Activated CD4-positive, alpha-beta T cell treated with anti-CD3 and anti-CD28 coated beads for 36 hours (primary cell): ENCODE measurements around the gene CBARP. TPM values are rescaled to one million over a fixed set of nuclear protein-coding genes. Genes with fewer than 3 reads are reported as not detected.
A peak's percentile ranks its signal among the peaks of the same experiment; 100 is the strongest.
"Not testable (repeated sequence)": the region's sequence is repeated elsewhere in the genome, so short reads cannot be mapped to it uniquely, and the experiment has no call there.

Source experiments
- ATAC-seq: fragments of 200-7000 bp; cut with Tn5 transposase; one replicate; pipeline ENCODE4 v1.10.0; 2021; ENCODE audit warnings: mild to moderate bottlenecking, moderate library complexity
- CTCF ChIA-PET: fragments of 350-600 bp; sonication (Branson Sonifier 250); formaldehyde crosslinking; loops from one replicate; lab custom pipeline; 2021; ENCODE audit warnings: antibody characterized with exemption; lab: Charles Lee
- POLR2A ChIA-PET: fragments of 350-600 bp; sonication (Branson Sonifier 250); formaldehyde crosslinking; loops from one replicate; lab custom pipeline; 2021; ENCODE audit warnings: antibody characterized with exemption, inconsistent platforms; lab: Charles Lee
- DNase-seq: peaks from one replicate; pipeline ENCODE4 v3.0.0-alpha.2; 2020
- H3K27ac Mint-ChIP-seq: one replicate; pipeline ENCODE4 v1.8.0; 2021; ENCODE audit warnings: mixed read lengths
- H3K27me3 Mint-ChIP-seq: one replicate; pipeline ENCODE4 v1.8.0; 2021; ENCODE audit warnings: mixed read lengths
- H3K36me3 Mint-ChIP-seq: one replicate; pipeline ENCODE4 v1.8.0; 2021; ENCODE audit warnings: low read depth, mixed read lengths
- H3K4me1 Mint-ChIP-seq: one replicate; pipeline ENCODE4 v1.8.0; 2021; ENCODE audit warnings: mixed read lengths
- H3K4me3 Mint-ChIP-seq: one replicate; pipeline ENCODE4 v1.8.0; 2021; ENCODE audit warnings: mild to moderate bottlenecking, moderate library complexity, mixed read lengths
- H3K9me3 Mint-ChIP-seq: one replicate; pipeline ENCODE4 v1.8.0; 2021; ENCODE audit warnings: low read depth, mixed read lengths
- intact Hi-C, 2 experiments: fragments of 100-400 bp; cut with DNase I in 1 of 2; cut with micrococcal nuclease in 1 of 2; formaldehyde crosslinking; loops; one replicate each; pipeline versions ENCODE4 v1.14.2 to v1.15.1; 2022 to 2024; cut with DNase I, micrococcal nuclease
- total RNA-seq, 2 experiments: library from RNA; stranded (reverse); gene quantifications; one replicate each; pipeline ENCODE4 v1.2.3, GENCODE V29; 2021

Gene CBARP
- total RNA-seq, 2 experiments from 2014 or later: 0.82 to 1.1 TPM

DNA sequence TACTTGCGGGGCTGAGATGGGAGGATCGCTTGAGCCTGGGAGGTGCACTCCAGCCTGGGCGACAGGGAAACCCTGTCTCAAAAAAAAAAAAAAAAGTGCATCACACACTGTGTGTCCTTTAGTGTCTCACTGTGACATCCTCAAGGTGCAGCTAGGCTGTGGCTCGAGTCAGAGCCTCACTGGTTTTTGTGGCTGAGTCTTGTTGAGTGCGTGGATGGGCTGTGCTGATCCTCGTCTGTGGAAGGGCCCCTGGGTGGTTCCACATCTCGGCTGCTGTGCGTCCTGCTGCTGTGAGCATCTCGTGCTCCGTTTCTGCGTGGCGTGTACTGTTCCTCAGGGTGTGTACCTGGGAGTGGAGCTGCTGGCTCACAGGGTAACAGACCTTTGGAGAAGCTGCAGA is 21.0 kb downstream of the CBARP start:
- Mint-ChIP-seq H3K9me3 (no peaks in the 10 kb centered on the region), H3K4me3 (no peak overlapping the region), H3K4me1 (peaks cover 19% of the 10 kb centered on the region), H3K27me3 (no peaks in the 10 kb centered on the region), H3K27ac (no peak overlapping the region), H3K36me3 (peaks cover 10% of the 10 kb centered on the region)
- DNase-seq: no peak
- CTCF ChIA-PET: interaction anchor here (0.7 kb wide), 1 partner anchor 38 kb away, joined by 3 read pairs; no protein-coding TSS in a partner anchor
- intact Hi-C loops: no loop called here
- ATAC-seq: no peak
- POLR2A ChIA-PET: no interaction called here

DNA sequence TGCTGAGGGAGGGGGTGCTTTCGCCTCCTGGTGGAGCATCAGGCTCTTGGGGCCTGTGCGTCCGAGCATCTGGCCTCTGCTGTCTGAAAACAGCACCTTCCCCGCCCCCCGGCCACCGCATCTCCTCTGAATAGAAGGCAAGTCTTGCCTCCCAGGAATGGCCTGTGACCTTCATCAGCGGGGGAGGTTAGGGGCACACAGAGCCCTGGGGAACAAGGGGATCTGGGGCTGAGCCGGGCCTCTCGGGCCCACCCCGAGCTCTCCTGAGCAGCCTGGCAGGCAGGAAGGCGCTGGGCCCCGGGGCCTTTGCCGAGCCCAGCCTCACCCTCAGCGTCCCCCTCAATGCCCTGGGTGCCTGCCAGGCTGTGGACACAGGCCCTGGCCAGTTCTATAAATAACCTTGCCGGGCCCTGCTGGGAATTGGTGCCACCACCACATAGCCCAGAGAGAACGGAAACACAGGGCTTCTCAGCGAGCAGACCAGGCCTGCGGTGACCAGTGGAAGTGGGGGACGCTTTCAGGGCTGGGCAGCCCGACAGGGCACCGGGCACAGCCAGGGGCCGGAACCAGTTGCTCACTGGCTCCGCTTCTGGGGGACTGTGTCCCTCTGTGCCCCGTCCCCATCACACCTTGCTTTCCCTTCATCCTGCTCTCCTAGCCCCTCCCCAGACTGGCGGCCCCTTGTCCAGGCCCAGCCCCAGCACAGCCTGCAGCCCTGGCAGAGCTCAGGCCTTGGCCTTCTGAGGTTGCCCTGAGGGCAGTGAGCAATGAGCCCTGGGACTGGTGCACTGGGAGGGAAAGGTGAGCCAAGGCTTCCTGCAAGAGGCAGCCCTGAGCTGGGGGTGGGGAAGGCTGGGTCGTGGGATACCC is 22.7 kb downstream of the CBARP start:
- CTCF ChIA-PET: interaction anchor here (0.6 kb wide), 1 partner anchor 61 kb away, joined by 3 read pairs; no protein-coding TSS in a partner anchor
- Mint-ChIP-seq H3K27me3 (no peaks in the 10 kb centered on the region), H3K9me3 (no peaks in the 10 kb centered on the region), H3K4me3 (no peak overlapping the region), H3K4me1 (peaks cover 28% of the 10 kb centered on the region), H3K36me3 (peaks cover 20% of the 10 kb centered on the region), H3K27ac (no peak overlapping the region)
- no peak for DNase-seq
- intact Hi-C loops: no loop called here
- POLR2A ChIA-PET: interaction anchor here (1.3 kb wide), 1 partner anchor 54 kb away, joined by 8 read pairs; the partner anchor contains the start of gene CIRBP
- ATAC-seq: no peak

DNA sequence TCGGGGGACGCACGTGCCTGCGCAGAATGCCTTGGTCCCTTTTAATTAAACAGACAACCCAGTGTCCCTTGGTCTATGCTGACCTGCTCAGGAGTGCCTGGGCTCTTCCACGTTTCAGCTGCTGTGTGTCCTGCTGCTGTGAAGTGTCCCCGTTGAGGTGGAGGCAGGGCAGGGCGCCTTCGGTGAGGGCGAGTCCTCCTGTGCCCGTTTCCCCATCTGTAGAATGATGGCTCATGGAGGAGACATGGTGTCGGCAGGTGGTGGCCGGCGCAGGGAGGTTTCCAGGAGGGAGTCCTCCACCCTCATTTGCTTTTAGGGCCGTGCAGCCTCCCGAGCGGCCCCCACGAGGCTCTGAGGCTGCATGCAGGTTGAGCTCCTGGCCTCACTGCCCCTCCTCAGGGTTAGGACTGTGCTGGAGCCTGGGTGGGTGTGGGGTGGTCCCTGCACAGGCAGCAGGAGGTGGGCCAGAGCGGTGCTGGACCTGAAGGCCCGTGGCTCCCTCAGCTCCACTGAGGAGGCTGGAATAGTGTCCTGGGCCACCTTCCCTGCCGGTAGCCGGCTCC is 23.4 kb downstream of the CBARP start:
- intact Hi-C loops: no loop called here

DNA sequence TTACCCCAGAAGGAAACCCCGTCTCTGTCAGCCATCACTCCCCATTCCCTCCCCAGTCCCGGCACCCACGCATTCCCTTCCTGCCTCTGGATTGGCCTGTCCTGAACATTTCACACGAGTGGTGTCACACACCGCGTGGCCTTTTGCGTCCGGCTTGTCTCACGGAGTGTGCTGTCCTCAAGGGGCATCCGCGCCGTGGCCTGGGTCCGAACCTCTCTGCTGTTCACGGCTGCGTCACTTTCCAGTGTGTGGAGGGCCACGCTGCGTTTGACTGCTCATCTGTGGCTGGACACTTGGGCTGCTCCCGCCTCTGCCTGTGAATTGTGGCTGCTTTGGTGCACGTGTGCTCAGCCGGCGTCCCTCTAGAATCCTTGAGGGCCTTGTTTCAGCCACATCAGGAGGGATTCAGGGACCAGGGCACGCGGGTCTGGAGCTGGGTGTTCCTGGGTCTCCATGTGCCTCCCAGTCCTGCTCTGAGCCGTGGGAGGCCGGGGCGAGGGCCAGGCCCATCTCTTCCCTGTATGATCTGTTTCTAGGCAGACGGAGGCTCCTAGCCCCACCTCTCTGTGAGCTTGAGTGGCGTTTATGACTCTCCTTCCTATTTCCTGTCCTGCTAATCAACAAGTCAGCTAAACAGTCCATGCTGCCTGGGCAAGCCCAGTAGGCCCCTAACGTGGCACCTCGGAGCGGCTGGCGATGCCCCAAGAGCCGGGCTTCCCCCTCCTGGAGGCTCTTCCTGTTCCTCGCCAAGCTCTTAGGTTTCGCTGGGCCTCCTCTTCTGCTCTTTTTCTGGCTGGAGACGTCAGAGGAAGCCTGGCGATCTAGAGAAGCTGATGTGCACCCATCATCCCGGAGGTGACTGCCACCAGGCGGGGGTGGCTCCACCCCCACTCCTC is 24.2 kb downstream of the CBARP start:
- Mint-ChIP-seq H3K36me3 (peaks cover 26% of the 10 kb centered on the region), H3K4me3 (peak overlapping the region; percentile 72), H3K9me3 (no peaks in the 10 kb centered on the region), H3K27me3 (no peaks in the 10 kb centered on the region), H3K4me1 (peaks cover 31% of the 10 kb centered on the region), H3K27ac (peak overlapping the region; percentile 99)
- intact Hi-C loops: loop anchor here in 1 of 2 experiments (2.0 kb wide), 1 partner anchor 27 kb away; the partner anchor contains the start of gene ATP5F1D
- DNase-seq (peak; percentile 81), ATAC-seq (peak; percentile 95)
- CTCF ChIA-PET: interaction anchor here (0.5 to 1.2 kb wide), 6 partner anchors 9 to 213 kb away, joined by 3 to 6 read pairs (median 3); no protein-coding TSS in a partner anchor
- POLR2A ChIA-PET: interaction anchor here (1.3 kb wide), 1 partner anchor 55 kb away, joined by 8 read pairs; the partner anchor contains the start of gene CIRBP

More for the DNA sequence above, 23.4 kb downstream of the CBARP start:
- ATAC-seq: no peak
- ChIA-PET POLR2A (interaction anchor here (1.3 kb wide), 1 partner anchor 55 kb away, joined by 8 read pairs; the partner anchor contains the start of gene CIRBP), CTCF (interaction anchor here (0.5 to 1.2 kb wide), 5 partner anchors 9 to 189 kb away, joined by 3 to 6 read pairs (median 3); no protein-coding TSS in a partner anchor)
- Mint-ChIP-seq H3K4me3 (peak overlapping the region; percentile 72), H3K27me3 (no peaks in the 10 kb centered on the region), H3K4me1 (peaks cover 31% of the 10 kb centered on the region), H3K9me3 (no peaks in the 10 kb centered on the region), H3K36me3 (peaks cover 26% of the 10 kb centered on the region), H3K27ac (peak overlapping the region; percentile 99)
- DNase-seq: no peak

DNA sequence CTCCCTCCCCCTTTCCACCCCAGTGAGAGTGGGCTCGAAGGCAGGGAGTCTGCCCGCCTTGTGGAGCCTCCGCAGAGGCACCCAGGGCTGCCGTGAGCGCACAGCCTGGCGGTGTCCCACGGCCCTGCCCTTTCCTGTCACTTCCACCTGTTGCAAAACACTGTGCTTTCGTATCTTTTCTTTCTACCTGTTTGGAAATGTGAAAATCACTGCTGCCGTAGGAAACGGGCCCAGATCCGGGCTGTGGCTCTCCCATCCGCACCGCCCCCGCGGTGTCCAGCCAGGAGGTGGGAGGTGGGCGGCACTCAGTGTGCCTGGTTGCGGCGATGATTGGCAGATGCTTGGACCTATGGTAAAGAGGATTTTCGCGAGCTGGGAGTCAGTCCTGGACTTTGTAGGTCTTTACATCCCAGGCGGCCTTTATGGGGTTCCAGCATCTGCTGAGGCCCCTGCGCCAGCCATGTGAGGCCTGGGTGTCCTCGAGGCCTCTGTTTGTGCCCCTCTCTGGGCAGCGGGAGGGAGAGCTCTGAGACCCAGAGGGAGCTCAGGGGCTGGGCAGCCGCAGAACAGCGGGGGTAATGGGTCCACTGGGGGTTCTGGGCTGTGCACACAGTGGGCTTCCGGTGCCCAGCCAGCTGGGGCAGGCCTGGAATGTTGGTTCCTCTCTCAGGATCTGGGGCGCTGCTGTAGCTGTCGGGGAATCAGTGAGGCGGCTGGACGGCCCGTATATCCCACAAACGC is 26.1 kb downstream of the CBARP start:
- POLR2A ChIA-PET: no interaction called here
- H3K9me3 Mint-ChIP-seq: no peaks in the 10 kb centered on the region
- CTCF ChIA-PET: interaction anchor here (0.5 to 0.9 kb wide), 3 partner anchors 33 to 186 kb away, joined by 3 read pairs; no protein-coding TSS in a partner anchor
- no peaks in the 10 kb centered on the region for H3K27me3 Mint-ChIP-seq
- peaks cover 33% of the 10 kb centered on the region for H3K4me1 Mint-ChIP-seq
- H3K27ac Mint-ChIP-seq: peak overlapping the region; percentile 63
- peaks cover 41% of the 10 kb centered on the region for H3K36me3 Mint-ChIP-seq
- intact Hi-C loops: loop anchor here in 1 of 2 experiments (2.0 kb wide), 1 partner anchor 29 kb away; the partner anchor contains the start of gene ATP5F1D
- no peak for DNase-seq
- ATAC-seq: no peak
- no peak overlapping the region for H3K4me3 Mint-ChIP-seq

DNA sequence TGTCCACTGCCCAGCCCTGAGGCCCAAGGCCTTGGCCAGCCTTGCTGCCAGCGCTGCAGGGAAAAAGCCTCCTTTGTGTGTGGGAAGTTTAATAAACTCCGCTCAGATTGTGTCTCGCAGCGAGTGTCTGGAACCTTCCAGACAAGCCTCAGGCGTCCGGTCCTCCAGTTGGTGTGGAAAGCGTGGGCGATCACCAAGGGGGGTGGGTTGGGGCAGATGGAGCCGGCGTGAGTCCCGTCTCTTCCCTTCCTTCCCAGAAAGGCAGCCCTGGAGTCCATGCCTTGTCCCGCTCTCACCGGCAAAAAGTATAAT is 27.6 kb downstream of the CBARP start:
- Mint-ChIP-seq H3K27ac (no peak overlapping the region), H3K36me3 (peaks cover 43% of the 10 kb centered on the region), H3K9me3 (no peaks in the 10 kb centered on the region), H3K27me3 (no peaks in the 10 kb centered on the region), H3K4me1 (peaks cover 33% of the 10 kb centered on the region), H3K4me3 (no peak overlapping the region)
- CTCF ChIA-PET: interaction anchor here (1.3 kb wide), 1 partner anchor 11 kb away, joined by 4 read pairs; no protein-coding TSS in a partner anchor
- intact Hi-C loops: no loop called here
- ATAC-seq: no peak
- DNase-seq: no peak
- POLR2A ChIA-PET: no interaction called here

DNA sequence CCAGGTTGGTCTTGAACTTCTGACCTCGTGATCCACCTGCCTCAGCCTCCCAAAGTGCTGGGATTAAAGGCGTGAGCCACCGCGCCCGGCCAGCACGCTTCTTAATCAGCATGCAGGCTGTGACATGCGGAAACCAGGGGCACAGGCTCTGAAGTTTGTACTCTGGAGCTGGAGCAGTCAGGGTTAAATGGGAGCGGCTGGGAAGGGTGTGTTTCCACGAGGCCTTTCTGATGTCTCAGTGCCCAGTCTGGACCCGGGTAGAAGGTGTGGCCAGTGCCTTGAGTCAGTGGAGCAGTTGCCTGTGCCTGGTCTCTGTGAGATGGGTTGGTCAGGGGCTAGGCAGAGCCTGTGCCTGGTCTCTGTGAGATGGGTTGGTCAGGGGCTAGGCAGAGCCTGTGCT is 29.0 kb downstream of the CBARP start:
- intact Hi-C loops, H3K27me3 Mint-ChIP-seq, H3K9me3 Mint-ChIP-seq, ATAC-seq, H3K27ac Mint-ChIP-seq, DNase-seq: not testable (repeated sequence)
- H3K4me3 Mint-ChIP-seq: peak overlapping the region; percentile 15
- H3K36me3 Mint-ChIP-seq: peaks cover 42% of the 10 kb centered on the region
- ChIA-PET POLR2A (interaction anchor here (0.7 kb wide), 1 partner anchor 38 kb away, joined by 4 read pairs; no protein-coding TSS in a partner anchor), CTCF (interaction anchor here (1.3 kb wide), 1 partner anchor 12 kb away, joined by 4 read pairs; no protein-coding TSS in a partner anchor)
- H3K4me1 Mint-ChIP-seq: peaks cover 31% of the 10 kb centered on the region

DNA sequence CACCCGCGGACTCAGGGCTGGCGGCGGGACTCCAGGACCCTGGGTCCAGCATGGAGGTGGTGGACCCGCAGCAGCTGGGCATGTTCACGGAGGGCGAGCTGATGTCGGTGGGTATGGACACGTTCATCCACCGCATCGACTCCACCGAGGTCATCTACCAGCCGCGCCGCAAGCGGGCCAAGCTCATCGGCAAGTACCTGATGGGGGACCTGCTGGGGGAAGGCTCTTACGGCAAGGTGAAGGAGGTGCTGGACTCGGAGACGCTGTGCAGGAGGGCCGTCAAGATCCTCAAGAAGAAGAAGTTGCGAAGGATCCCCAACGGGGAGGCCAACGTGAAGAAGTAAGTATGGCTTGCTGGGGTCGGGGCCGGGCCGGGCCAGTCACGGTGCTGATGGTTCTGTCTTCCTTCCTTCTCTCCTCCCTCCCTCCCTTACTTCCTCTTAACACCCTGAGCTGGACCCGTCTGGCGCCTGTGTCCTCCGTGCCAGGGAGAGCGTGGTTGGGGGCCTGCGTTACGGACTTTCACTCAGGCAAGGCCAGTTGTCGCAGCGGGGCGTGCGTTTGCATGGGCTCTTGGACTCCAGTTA is 30.8 kb downstream of the CBARP start:
- ChIA-PET CTCF (interaction anchor here (0.6 kb wide), 1 partner anchor 112 kb away, joined by 3 read pairs; no protein-coding TSS in a partner anchor), POLR2A (interaction anchor here (0.5 kb wide), 1 partner anchor 410 kb away, joined by 6 read pairs; the partner anchor contains the start of gene PTBP1)
- Mint-ChIP-seq H3K9me3 (no peaks in the 10 kb centered on the region), H3K4me1 (peaks cover 30% of the 10 kb centered on the region), H3K27ac (peak overlapping the region; percentile 77), H3K36me3 (peaks cover 34% of the 10 kb centered on the region), H3K4me3 (peak overlapping the region; percentile 93), H3K27me3 (no peaks in the 10 kb centered on the region)
- ATAC-seq (no peak), DNase-seq (peak; percentile 58)
- intact Hi-C loops: no loop called here

DNA sequence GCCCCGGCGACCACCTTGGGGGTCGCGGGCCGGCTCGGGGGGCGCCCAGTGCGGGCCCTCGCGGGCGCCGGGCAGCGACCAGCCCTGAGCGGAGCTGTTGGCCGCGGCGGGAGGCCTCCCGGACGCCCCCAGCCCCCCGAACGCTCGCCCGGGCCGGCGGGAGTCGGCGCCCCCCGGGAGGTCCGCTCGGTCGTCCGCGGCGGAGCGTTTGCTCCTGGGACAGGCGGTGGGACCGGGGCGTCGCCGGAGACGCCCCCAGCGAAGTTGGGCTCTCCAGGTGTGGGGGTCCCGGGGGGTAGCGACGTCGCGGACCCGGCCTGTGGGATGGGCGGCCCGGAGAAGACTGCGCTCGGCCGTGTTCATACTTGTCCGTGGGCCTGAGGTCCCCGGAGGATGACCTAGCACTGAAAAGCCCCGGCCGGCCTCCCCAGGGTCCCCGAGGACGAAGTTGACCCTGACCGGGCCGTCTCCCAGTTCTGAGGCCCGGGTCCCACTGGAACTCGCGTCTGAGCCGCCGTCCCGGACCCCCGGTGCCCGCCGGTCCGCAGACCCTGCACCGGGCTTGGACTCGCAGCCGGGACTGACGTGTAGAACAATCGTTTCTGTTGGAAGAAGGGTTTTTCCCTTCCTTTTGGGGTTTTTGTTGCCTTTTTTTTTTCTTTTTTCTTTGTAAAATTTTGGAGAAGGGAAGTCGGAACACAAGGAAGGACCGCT is 31.5 kb downstream of the CBARP start:
- DNase-seq (peak; percentile 28), ATAC-seq (no peak)
- Mint-ChIP-seq H3K9me3 (no peaks in the 10 kb centered on the region), H3K27me3 (no peaks in the 10 kb centered on the region), H3K36me3 (peaks cover 30% of the 10 kb centered on the region), H3K4me3 (peak overlapping the region; percentile 93), H3K27ac (peak overlapping the region; percentile 77), H3K4me1 (peaks cover 26% of the 10 kb centered on the region)
- CTCF ChIA-PET: interaction anchor here (0.6 kb wide), 1 partner anchor 112 kb away, joined by 3 read pairs; no protein-coding TSS in a partner anchor
- intact Hi-C loops: no loop called here
- POLR2A ChIA-PET: no interaction called here
